ENCODE data around the gene PLA2G5.

Gene PLA2G5

DNA sequence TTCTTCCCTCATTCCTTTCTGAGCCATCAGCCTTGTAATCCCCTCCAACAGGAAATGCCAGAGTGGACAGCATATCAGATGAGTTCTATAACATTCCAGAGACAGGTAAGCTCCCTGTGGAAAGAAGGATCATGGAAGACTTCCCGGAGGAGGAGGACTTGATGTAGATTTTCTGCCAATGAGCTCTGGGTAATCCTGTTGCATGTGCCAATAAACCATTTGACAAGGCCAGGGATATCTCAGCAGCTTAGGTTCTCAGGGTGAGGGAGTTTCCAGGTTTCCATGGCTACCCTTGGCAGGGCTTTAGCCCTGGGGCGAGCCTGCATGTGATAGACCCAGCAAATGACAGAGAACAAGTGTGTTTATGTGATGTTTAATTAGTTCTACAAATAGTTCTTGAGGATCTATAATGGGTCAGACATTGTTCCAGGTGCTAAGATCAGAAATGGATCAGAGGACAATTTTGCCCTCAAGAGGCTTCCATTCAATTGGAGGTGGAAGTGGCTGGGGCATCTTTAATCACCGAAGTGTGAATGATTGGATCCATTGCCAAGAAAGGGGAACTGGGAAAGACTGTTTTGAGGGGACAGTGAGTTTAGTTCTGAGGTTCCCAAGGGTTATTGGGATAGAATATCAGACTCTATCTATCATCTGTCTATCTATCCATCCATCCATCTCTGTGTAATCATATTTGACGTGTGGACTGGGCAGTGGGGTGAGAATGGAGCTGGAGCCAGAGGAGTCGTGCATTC is 6.9 kb downstream of the PLA2G5 start:
- ATAC-seq (no peak), DNase-seq (no peak)
- Mint-ChIP-seq H3K27me3 (peaks cover 62% of the 10 kb centered on the region), H3K9me3 (no peaks in the 10 kb centered on the region), H3K27ac (no peak overlapping the region), H3K4me3 (no peak overlapping the region), H3K4me1 (peaks cover 29% of the 10 kb centered on the region)

GRCh38 chr1:20078171-20078651 is 8.2 kb downstream of the PLA2G5 start:
- H3K27ac Mint-ChIP-seq = no peak overlapping the region
- H3K9me3 Mint-ChIP-seq = no peaks in the 10 kb centered on the region
- H3K27me3 Mint-ChIP-seq = peaks cover 75% of the 10 kb centered on the region
- no peak overlapping the region for H3K4me3 Mint-ChIP-seq
- ATAC-seq (no peak), DNase-seq (no peak)
- H3K4me1 Mint-ChIP-seq = peaks cover 29% of the 10 kb centered on the region

GRCh38 chr1:20078711-20079110 is 8.7 kb downstream of the PLA2G5 start:
- Mint-ChIP-seq H3K27me3 (peaks cover 76% of the 10 kb centered on the region), H3K9me3 (no peaks in the 10 kb centered on the region), H3K4me3 (no peak overlapping the region), H3K4me1 (peaks cover 29% of the 10 kb centered on the region), H3K27ac (no peak overlapping the region)
- ATAC-seq = no peak
- DNase-seq = no peak

DNA sequence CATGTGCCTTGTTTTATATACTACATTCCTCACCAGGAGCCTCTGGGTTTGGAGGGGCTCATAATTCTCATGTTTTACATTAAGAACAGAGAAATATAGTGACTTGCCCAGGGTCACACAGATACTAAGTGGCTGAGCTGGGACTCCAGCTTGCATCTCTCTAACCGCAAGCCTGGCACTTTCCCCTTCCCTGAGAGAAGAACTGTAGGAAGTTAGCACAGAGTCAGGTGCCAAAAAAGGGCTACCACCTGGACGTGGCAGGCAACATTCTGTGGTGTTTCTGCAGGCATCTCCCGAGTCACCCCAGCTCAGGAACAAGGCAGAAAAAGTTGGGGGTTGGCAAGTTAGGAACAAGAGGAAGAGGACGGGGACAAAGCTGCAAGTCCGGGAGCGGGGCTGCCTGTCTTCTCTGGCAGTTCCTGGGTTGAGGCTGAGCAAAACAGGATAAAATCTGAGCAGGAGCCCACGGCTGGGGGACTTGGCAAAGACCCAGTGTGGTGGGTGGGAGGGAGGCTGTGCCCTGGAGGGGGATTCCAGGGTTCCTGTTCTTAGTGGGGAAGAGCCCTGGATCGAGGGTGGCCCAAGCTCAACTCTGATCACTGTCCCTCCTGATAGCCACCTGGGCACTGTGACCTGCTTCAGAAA is 9.8 kb downstream of the PLA2G5 start:
- no peak for DNase-seq
- peaks cover 74% of the 10 kb centered on the region for H3K27me3 Mint-ChIP-seq
- ATAC-seq = no peak
- H3K4me1 Mint-ChIP-seq = peaks cover 29% of the 10 kb centered on the region
- no peak overlapping the region for H3K4me3 Mint-ChIP-seq
- no peak overlapping the region for H3K27ac Mint-ChIP-seq
- no peaks in the 10 kb centered on the region for H3K9me3 Mint-ChIP-seq

- H3K4me1 Mint-ChIP-seq = peaks cover 29% of the 10 kb centered on the region
- peak; percentile 64 for ATAC-seq
- peaks cover 67% of the 10 kb centered on the region for H3K27me3 Mint-ChIP-seq
- H3K4me3 Mint-ChIP-seq = peak overlapping the region in 1 of 2 donors; percentile 14
- DNase-seq = no peak
- H3K27ac Mint-ChIP-seq = no peak overlapping the region
- no peaks in the 10 kb centered on the region for H3K9me3 Mint-ChIP-seq
Observed at GRCh38 chr1:20080441-20081352, 10.7 kb downstream of the PLA2G5 start.

- peak overlapping the region in 1 of 2 donors; percentile 14 for H3K4me3 Mint-ChIP-seq
- DNase-seq (no peak), ATAC-seq (no peak)
- no peaks in the 10 kb centered on the region for H3K9me3 Mint-ChIP-seq
- peaks cover 29% of the 10 kb centered on the region for H3K4me1 Mint-ChIP-seq
- peaks cover 67% of the 10 kb centered on the region for H3K27me3 Mint-ChIP-seq
- H3K27ac Mint-ChIP-seq = no peak overlapping the region
Observed at GRCh38 chr1:20081353-20081810, 11.4 kb downstream of the PLA2G5 start.

DNA sequence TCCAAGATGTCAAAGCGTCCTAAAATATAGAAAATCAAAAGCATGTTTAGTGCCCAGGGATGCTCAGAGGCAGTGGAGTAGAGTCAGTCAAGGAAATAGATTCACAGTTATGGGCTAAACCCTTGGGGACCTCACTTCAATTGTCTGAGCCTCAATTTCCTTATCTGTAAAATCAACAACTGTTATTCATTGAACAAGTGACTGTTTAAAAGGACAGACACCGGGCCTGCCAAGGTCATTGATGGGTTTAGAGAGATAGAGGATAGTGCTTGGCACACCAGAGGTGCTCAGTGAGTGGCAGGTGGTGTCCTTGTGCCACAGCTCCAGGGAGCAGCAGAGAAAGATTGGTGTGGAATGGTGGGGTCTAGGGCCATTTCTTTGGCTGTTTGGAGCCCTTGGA is 12.8 kb downstream of the PLA2G5 start:
- no peaks in the 10 kb centered on the region for H3K9me3 Mint-ChIP-seq
- ATAC-seq (no peak), DNase-seq (no peak)
- H3K4me1 Mint-ChIP-seq = peaks cover 27% of the 10 kb centered on the region
- no peak overlapping the region for H3K4me3 Mint-ChIP-seq
- peaks cover 55% of the 10 kb centered on the region for H3K27me3 Mint-ChIP-seq
- H3K27ac Mint-ChIP-seq = no peak overlapping the region

DNA sequence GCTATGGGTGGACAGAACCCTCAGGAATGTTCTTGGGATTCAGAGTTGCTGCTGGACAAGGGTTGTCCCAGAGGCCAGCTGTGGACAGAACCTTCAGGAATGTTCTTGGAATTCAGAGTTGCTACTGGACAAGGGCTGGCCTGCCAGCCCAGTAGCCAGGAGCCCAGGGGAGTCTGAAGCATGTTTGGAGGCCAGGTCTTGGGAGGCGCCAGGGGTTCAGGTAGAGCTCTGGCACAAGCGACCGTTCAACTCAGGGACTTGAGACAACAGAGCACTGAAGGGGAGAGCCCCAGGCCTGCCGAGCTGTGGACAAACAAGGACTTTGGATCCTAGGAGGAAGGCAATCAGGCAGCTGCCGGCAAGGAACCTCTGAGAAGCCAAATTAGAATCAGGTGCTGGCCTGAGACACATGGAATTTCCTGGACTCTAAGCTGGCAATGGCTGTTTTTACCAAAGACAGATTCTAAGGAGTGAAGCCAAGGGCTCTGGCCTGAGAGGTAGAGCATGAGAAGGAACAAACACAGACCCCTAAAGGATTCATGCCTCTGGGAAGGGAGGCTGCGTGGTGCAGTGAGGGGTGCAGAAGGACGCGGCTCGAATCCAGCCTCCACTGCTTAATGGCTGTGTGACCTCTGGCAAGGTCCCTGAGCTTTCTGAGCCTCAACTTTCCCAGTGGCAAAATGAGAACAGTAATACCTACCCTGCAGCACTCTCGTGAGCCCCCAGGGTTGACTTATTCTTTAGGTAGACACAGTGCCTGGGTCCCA is 13.4 kb downstream of the PLA2G5 start:
- ATAC-seq (no peak), DNase-seq (no peak)
- H3K27ac Mint-ChIP-seq = no peak overlapping the region
- peaks cover 21% of the 10 kb centered on the region for H3K4me1 Mint-ChIP-seq
- H3K27me3 Mint-ChIP-seq = peaks cover 49% of the 10 kb centered on the region
- no peak overlapping the region for H3K4me3 Mint-ChIP-seq
- H3K9me3 Mint-ChIP-seq = no peaks in the 10 kb centered on the region

DNA sequence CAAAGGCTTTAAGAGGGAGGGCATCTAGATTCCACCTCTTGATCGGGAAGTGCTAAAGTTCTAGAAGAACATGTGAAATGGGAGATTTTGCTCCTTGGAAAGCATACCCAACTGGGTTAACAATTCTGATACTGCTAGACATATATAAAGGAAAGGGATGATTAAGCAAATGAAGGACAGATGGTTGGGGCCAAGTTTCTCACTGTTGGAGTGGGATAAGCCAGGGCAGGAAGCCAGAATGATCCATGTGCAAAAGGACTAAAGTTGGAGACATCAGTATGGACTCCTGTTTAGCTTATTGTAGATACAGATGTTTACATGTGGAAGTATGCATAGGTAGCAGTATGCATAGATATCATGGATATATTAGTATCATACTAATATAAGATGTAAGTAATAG is 16.8 kb downstream of the PLA2G5 start:
- ATAC-seq (no peak), DNase-seq (no peak)
- Mint-ChIP-seq H3K27me3 (peaks cover 30% of the 10 kb centered on the region), H3K4me3 (no peak overlapping the region), H3K27ac (no peak overlapping the region), H3K4me1 (no peaks in the 10 kb centered on the region), H3K9me3 (no peaks in the 10 kb centered on the region)

DNA sequence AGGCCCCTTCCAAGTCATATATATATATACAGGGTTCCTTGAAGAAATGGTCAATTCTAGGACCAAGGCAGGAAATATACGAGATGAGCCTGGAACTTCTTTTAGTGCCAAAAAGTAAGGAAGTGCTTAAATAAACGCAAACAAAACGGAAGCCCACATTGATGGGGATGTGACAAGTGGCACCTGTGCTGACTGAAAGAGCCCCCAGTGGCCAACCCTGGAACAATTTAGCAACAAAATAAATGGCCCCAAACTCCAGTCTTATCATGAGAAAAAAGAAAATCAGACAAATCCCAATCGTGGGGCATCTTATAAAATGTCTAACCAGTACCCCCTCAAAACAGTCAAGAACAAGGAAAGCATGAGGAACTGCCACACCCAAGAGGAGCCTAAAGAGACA is 17.7 kb downstream of the PLA2G5 start:
- Mint-ChIP-seq H3K4me3 (no peak overlapping the region), H3K9me3 (no peaks in the 10 kb centered on the region), H3K27me3 (peaks cover 21% of the 10 kb centered on the region), H3K27ac (no peak overlapping the region), H3K4me1 (no peaks in the 10 kb centered on the region)
- ATAC-seq (no peak), DNase-seq (no peak)

- peaks cover 29% of the 10 kb centered on the region for H3K27me3 Mint-ChIP-seq
- H3K9me3 Mint-ChIP-seq = no peaks in the 10 kb centered on the region
- DNase-seq = no peak
- no peak overlapping the region for H3K4me3 Mint-ChIP-seq
- no peak overlapping the region for H3K27ac Mint-ChIP-seq
- no peak for ATAC-seq
- H3K4me1 Mint-ChIP-seq = no peaks in the 10 kb centered on the region
Observed at GRCh38 chr1:20089328-20090077, 19.5 kb downstream of the PLA2G5 start.

DNA sequence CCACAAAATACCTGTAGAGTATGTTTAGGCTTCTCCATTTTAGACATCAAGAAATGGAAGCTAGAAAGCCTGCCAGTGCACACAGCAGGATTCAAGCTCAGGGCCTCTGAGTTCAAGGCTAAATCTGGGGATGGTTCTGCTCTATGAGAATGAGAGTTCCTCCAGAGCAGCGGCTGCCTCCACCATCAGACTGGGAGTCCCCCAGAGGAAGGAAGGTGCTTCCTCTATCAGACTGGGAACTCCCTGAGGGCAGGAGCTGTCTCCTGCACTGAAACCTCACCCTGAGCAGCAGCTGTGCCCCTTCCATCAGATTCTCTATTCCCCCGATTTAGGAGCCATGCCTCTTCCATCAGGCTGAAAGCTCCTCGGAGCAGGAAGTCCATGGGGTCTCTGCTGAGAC is 20.1 kb downstream of the PLA2G5 start:
- Mint-ChIP-seq H3K27me3 (peaks cover 35% of the 10 kb centered on the region), H3K9me3 (no peaks in the 10 kb centered on the region), H3K4me3 (no peak overlapping the region), H3K27ac (no peak overlapping the region), H3K4me1 (no peaks in the 10 kb centered on the region)
- DNase-seq (no peak), ATAC-seq (no peak)

DNA sequence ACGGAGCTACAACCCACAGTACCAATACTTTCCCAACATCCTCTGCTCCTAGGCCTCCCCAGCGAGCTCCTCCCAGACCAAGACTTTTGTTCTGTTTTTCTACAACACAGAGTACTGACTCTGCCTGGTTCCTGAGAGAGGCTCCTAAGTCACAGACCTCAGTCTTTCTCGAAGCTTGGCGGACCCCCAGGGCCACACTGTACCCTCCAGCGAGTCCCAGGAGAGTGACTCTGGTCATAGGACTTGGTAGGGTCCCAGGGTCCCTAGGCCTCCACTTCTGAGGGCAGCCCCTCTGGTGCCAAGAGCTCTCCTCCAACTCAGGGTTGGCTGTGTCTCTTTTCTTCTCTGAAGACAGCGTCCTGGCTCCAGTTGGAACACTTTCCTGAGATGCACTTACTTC is 20.6 kb downstream of the PLA2G5 start:
- Mint-ChIP-seq H3K9me3 (no peaks in the 10 kb centered on the region), H3K4me1 (no peaks in the 10 kb centered on the region), H3K27ac (no peak overlapping the region), H3K4me3 (no peak overlapping the region), H3K27me3 (peaks cover 39% of the 10 kb centered on the region)
- DNase-seq = no peak
- ATAC-seq = no peak

DNA sequence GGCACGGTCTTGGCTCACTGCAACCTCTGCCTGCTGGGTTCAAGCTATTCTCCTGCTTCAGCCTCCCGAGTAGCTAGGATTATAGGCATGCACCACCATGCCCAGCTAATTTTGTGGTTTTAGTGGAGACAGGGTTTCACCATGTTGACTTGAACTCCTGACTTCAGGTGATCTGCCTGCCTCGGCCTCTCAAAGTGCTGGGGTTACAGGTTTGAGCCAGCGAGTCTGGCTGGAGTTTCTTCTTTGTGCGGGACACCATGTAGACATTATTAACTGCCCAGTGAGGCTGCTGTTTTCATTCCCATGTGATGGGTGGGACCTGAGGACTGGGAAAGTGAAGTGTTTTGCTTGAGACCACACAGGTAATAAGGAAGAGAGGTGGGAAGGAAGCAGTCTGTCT is 23.3 kb downstream of the PLA2G5 start:
- H3K4me3 Mint-ChIP-seq = no peak overlapping the region
- peaks cover 39% of the 10 kb centered on the region for H3K27me3 Mint-ChIP-seq
- H3K4me1 Mint-ChIP-seq = no peaks in the 10 kb centered on the region
- ATAC-seq (no peak), DNase-seq (no peak)
- no peaks in the 10 kb centered on the region for H3K9me3 Mint-ChIP-seq
- H3K27ac Mint-ChIP-seq = no peak overlapping the region
